ENCODE results near the gene NSMF. TPM values are rescaled to one million over a fixed set of nuclear protein-coding genes. Genes with fewer than 3 reads are reported as not detected.

Gene NSMF
- total RNA-seq, 2 donors from 2014 or later, result 58.9 to 66.0 TPM

DNA sequence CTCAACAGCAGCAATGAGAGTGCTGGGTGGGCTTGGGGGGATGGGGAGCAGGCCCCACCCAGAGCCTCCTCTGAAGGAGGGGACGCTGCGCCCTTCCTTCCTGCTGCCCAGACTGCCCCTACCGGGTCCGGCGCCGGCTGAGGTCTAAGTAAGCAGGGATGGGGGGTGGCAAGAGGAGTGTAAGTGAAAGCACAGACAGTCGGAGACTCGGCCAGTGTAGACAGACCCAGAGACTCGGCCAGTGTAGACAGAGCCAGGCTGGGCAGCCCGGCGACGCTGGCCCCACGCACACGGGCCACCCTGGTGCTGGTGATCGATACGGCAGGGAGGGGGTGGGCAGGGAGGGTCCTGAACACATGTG, 10.6 kb downstream of the NSMF start:
- no peaks in the 10 kb centered on the region for H3K4me1 ChIP-seq (ENCODE audit: control insufficient read depth, insufficient read depth, low read length)
- H3K9me3 ChIP-seq (ENCODE audit: control insufficient read depth, low read length), result no peaks in the 10 kb centered on the region
- Mint-ChIP-seq H3K4me1 (peaks cover 3% of the 10 kb centered on the region), H3K36me3 (ENCODE audit: low read depth) (peaks cover 6% of the 10 kb centered on the region), H3K9me3 (no peaks in the 10 kb centered on the region), H3K4me3 (no peak overlapping the region), H3K27ac (no peak overlapping the region), H3K27me3 (ENCODE audit: insufficient read depth) (peaks cover 2% of the 10 kb centered on the region)
- H3K36me3 ChIP-seq (ENCODE audit: control insufficient read depth, insufficient read depth, low read length), result peaks cover 11% of the 10 kb centered on the region
- no peak for TF ChIP-seq CTCF (conservative IDR thresholded peaks at IDR 0.05)
- no peaks in the 10 kb centered on the region for H3K27me3 ChIP-seq (ENCODE audit: control insufficient read depth, insufficient read depth, low read length, poor library complexity, severe bottlenecking)
- no peak for DNase-seq
- H3K27ac ChIP-seq (ENCODE audit: low read depth, low read length), result no peak overlapping the region
- WGBS, 2 experiments (ENCODE audit: insufficient coverage in 1 of 2, insufficient read length in 1 of 2), result 94 to 99% methylated on average over 11 to 16 of the region's 16 CpGs
- no peak overlapping the region for H3K4me3 ChIP-seq (ENCODE audit: low read length)
- no peak overlapping the region for H3K9ac ChIP-seq (ENCODE audit: extremely low read depth, low read length, poor library complexity, severe bottlenecking)

GRCh38 chr9:137447722-137448601, 11.2 kb downstream of the NSMF start:
- Mint-ChIP-seq H3K4me1 (peaks cover 3% of the 10 kb centered on the region), H3K27ac (no peak overlapping the region), H3K4me3 (no peak overlapping the region), H3K36me3 (ENCODE audit: low read depth) (peaks cover 5% of the 10 kb centered on the region), H3K9me3 (no peaks in the 10 kb centered on the region), H3K27me3 (ENCODE audit: insufficient read depth) (peaks cover 4% of the 10 kb centered on the region)
- Histone ChIP-seq H3K9ac (ENCODE audit: extremely low read depth, low read length, poor library complexity, severe bottlenecking) (no peak overlapping the region), H3K4me3 (ENCODE audit: low read length) (no peak overlapping the region), H3K27me3 (ENCODE audit: control insufficient read depth, insufficient read depth, low read length, poor library complexity, severe bottlenecking) (no peaks in the 10 kb centered on the region), H3K4me1 (ENCODE audit: control insufficient read depth, insufficient read depth, low read length) (no peaks in the 10 kb centered on the region), H3K36me3 (ENCODE audit: control insufficient read depth, insufficient read depth, low read length) (peaks cover 9% of the 10 kb centered on the region), H3K9me3 (ENCODE audit: control insufficient read depth, low read length) (no peaks in the 10 kb centered on the region), H3K27ac (ENCODE audit: low read depth, low read length) (no peak overlapping the region)
- WGBS, 2 experiments (ENCODE audit: insufficient coverage in 1 of 2, insufficient read length in 1 of 2), result 93% methylated on average over 23 to 27 of the region's 27 CpGs
- DNase-seq, result no peak
- no peak for TF ChIP-seq CTCF (conservative IDR thresholded peaks at IDR 0.05)

GRCh38 chr9:137446851-137447471, 12.2 kb downstream of the NSMF start:
- Histone ChIP-seq H3K36me3 (ENCODE audit: control insufficient read depth, insufficient read depth, low read length) (no peaks in the 10 kb centered on the region), H3K4me3 (ENCODE audit: low read length) (no peak overlapping the region), H3K9ac (ENCODE audit: extremely low read depth, low read length, poor library complexity, severe bottlenecking) (no peak overlapping the region), H3K27me3 (ENCODE audit: control insufficient read depth, insufficient read depth, low read length, poor library complexity, severe bottlenecking) (peaks cover 7% of the 10 kb centered on the region), H3K27ac (ENCODE audit: low read depth, low read length) (no peak overlapping the region), H3K9me3 (ENCODE audit: control insufficient read depth, low read length) (no peaks in the 10 kb centered on the region), H3K4me1 (ENCODE audit: control insufficient read depth, insufficient read depth, low read length) (no peaks in the 10 kb centered on the region)
- Mint-ChIP-seq H3K4me3 (no peak overlapping the region), H3K9me3 (no peaks in the 10 kb centered on the region), H3K36me3 (ENCODE audit: low read depth) (peaks cover 5% of the 10 kb centered on the region), H3K4me1 (peaks cover 3% of the 10 kb centered on the region), H3K27me3 (ENCODE audit: insufficient read depth) (peaks cover 14% of the 10 kb centered on the region), H3K27ac (no peak overlapping the region)
- no peak for TF ChIP-seq CTCF (conservative IDR thresholded peaks at IDR 0.05)
- 92 to 95% methylated on average over 15 to 21 of the region's 21 CpGs for WGBS, 2 experiments (ENCODE audit: insufficient coverage in 1 of 2, insufficient read length in 1 of 2)
- no peak for DNase-seq
